Psoas muscle (tissue), 8 donors: Measurements from ENCODE around the gene IGF1R. TPM values are rescaled to one million over a fixed set of nuclear protein-coding genes. Genes with fewer than 3 reads are reported as not detected.

Experiments
- ATAC-seq, 4 donors: fragments of 200-7000 bp; cut with Tn5 transposase; one replicate each; pipeline ENCODE4 v1.9.1; 2020; ENCODE audit warnings: moderate library complexity in 3 of 4, mild to moderate bottlenecking in 2 of 4
- DNase-seq, 2 donors: peaks; one replicate each; pipeline ENCODE4 v3.0.0-alpha.2; 2020
- H3K27ac ChIP-seq: fragments of 200-600 bp; one replicate; pipeline ENCODE4 v1.8.0; 2022
- H3K27me3 ChIP-seq, 3 donors: fragments of 200-600 bp in 1 of 3; one replicate each; pipeline versions ENCODE4 v1.6.1 to v1.8.0; 2013 to 2022; ENCODE audit warnings: low read length in 2 of 3, mild to moderate bottlenecking in 2 of 3, moderate library complexity in 1 of 3; ENCODE audit not compliant: insufficient read depth in 3 of 3
- H3K36me3 ChIP-seq, 2 donors: fragments of 200-600 bp in 1 of 2; one replicate each; pipeline versions ENCODE4 v1.6.1 to v1.8.0; 2013 to 2022; ENCODE audit warnings: low read depth in 1 of 2, mild to moderate bottlenecking in 1 of 2, moderate library complexity in 1 of 2; ENCODE audit not compliant: insufficient read depth in 1 of 2
- H3K4me1 ChIP-seq: fragments of 200-600 bp; one replicate; pipeline ENCODE4 v1.8.0; 2022
- H3K4me3 ChIP-seq: fragments of 200-600 bp; one replicate; pipeline ENCODE4 v1.8.0; 2022; ENCODE audit warnings: mild to moderate bottlenecking
- H3K9me3 ChIP-seq: fragments of 200-600 bp; one replicate; pipeline ENCODE4 v1.8.0; 2022
- WGBS, 3 donors: extraction: QIAGEN DNeasy Blood & Tissue Kit; methylation state at CpG; one replicate each; pipeline versions ENCODE4 v1.1.6 to v1.1.7; 2013; 5-methylcytosine and 5-hydroxymethylcytosine counted together
- intact Hi-C, 2 donors: fragments of 100-400 bp; cut with DNase I; formaldehyde crosslinking; loops; one replicate each; pipeline versions ENCODE4 v1.11.0 to v1.14.2; 2022
- polyA plus RNA-seq, 3 donors: library from polyadenylated mRNA; stranded (reverse); fragments of 200-250 nt; gene quantifications; one replicate each; pipeline ENCODE4 v1.2.3, GENCODE V29; 2013
- total RNA-seq, 4 donors: library from RNA; stranded (reverse); fragmentation: NEBNext Ultra II Directional in 2 of 4; extraction: Animal tissue kit (Norgen Biotek cat#: 25700) in 2 of 4; gene quantifications; one replicate each; pipeline versions ENCODE4 v1.2.1 to v1.2.4, GENCODE V29; 2021 to 2023
- TF ChIP-seq, protein P1 (sequence below): fragments of 200-600 bp; IDR thresholded peaks from one replicate; pipeline ENCODE4 v1.8.0; 2022; ENCODE audit warnings: antibody characterized with exemption
- donor health status: healthy with polysubstance abuse.
- donor health status: DM: no; HTN: no; CAD: no; lungs with moderate emphysema.
- donor health status: Bipolar disorder and iron deficiency.
- donor health status: healthy.
- donor health status: DM: yes; HTN: yes; CAD: no.
- donor health status: DM: no; HTN: no; CAD: no.
- donor health status: DM: no; HTN: no; CAD: no.
- donor health status: DM: yes; HTN: yes; CAD: no.

The IGF1R gene
- total and polyA plus RNA-seq, 7 donors = 2.1 to 20.4 (median 12.0) TPM

DNA sequence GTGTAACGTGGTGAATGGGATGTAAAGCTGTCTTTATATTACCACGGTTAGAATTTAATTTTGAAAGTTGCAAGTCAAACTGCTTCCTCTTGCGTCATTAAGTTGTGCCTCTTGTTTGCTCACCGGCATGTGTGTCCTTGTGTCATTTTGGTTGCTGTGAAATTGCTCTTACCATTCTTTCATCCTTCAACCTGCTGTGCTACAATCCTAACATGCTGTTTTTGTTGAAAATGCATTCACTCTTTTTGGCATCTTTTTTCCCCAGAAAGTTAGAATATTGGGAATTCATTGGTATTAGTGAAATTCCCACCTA is 194.6 kb downstream of the IGF1R start:
- ATAC-seq (no peak), DNase-seq (no peak)
- H3K9me3 ChIP-seq = no peaks in the 10 kb centered on the region
- no peak overlapping the region for H3K4me3 ChIP-seq
- no peaks in the 10 kb centered on the region for H3K36me3 ChIP-seq
- TF ChIP-seq, protein P1, sequence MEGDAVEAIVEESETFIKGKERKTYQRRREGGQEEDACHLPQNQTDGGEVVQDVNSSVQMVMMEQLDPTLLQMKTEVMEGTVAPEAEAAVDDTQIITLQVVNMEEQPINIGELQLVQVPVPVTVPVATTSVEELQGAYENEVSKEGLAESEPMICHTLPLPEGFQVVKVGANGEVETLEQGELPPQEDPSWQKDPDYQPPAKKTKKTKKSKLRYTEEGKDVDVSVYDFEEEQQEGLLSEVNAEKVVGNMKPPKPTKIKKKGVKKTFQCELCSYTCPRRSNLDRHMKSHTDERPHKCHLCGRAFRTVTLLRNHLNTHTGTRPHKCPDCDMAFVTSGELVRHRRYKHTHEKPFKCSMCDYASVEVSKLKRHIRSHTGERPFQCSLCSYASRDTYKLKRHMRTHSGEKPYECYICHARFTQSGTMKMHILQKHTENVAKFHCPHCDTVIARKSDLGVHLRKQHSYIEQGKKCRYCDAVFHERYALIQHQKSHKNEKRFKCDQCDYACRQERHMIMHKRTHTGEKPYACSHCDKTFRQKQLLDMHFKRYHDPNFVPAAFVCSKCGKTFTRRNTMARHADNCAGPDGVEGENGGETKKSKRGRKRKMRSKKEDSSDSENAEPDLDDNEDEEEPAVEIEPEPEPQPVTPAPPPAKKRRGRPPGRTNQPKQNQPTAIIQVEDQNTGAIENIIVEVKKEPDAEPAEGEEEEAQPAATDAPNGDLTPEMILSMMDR = no peak
- intact Hi-C loops = loop anchor here in 1 of 2 donors (5.0 kb wide), 1 partner anchor 46 kb away; no protein-coding TSS in a partner anchor
- H3K27me3 ChIP-seq = no peaks in the 10 kb centered on the region
- peaks cover 17% of the 10 kb centered on the region for H3K4me1 ChIP-seq
- 82 to 88% (median 83%) methylated on average over 4 of the region's 4 CpGs for WGBS, 3 donors
- no peak overlapping the region for H3K27ac ChIP-seq

DNA sequence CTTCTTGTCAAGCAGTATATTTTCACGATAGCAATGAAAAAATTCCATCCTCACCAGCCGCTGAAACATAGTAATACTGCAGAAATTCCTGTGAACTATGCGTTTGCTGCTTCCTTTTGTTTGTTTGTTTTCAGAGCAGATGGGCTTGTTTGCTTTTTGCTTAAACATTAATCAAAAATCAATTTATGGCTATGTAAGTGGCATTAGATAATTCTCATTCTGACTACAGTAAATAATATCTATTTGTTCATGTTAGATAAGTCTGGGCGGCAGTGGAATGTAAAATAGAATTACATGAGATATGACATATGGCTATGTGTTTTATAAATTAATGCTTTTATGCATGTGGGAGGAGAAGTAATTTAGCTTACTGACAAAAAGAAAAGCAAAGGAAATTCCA is 195.5 kb downstream of the IGF1R start:
- TF ChIP-seq, protein P1 = no peak
- Histone ChIP-seq H3K27me3 (no peaks in the 10 kb centered on the region), H3K9me3 (no peaks in the 10 kb centered on the region), H3K36me3 (no peaks in the 10 kb centered on the region), H3K4me3 (no peak overlapping the region), H3K4me1 (peaks cover 11% of the 10 kb centered on the region), H3K27ac (no peak overlapping the region)
- ATAC-seq (no peak), DNase-seq (no peak)
- 92 to 95% (median 95%) methylated on average over 4 of the region's 4 CpGs for WGBS, 3 donors
- intact Hi-C loops = loop anchor here in 1 of 2 donors (5.0 kb wide), 1 partner anchor 47 kb away; no protein-coding TSS in a partner anchor

DNA sequence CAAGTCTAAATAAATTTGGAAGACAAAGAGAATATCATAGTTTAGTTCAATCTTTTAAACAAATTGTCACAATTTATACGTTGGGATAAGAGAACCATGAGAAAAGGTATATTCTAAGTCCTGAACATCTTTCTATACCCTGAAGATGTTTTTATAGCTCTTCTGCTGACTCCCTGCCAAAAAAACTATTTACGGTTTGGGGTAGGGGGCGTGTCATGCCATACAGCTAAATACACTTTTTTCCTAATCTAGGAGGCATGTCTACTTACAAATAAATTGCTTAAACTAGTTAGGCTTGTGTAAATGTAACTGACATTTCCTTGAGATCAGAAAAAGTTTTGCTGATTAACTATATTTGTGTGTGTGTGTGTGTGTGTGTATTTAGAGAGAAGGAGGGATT is 195.9 kb downstream of the IGF1R start:
- no peak for ATAC-seq
- intact Hi-C loops = loop anchor here in 1 of 2 donors (5.0 kb wide), 1 partner anchor 47 kb away; no protein-coding TSS in a partner anchor
- H3K4me1 ChIP-seq = peaks cover 6% of the 10 kb centered on the region

DNA sequence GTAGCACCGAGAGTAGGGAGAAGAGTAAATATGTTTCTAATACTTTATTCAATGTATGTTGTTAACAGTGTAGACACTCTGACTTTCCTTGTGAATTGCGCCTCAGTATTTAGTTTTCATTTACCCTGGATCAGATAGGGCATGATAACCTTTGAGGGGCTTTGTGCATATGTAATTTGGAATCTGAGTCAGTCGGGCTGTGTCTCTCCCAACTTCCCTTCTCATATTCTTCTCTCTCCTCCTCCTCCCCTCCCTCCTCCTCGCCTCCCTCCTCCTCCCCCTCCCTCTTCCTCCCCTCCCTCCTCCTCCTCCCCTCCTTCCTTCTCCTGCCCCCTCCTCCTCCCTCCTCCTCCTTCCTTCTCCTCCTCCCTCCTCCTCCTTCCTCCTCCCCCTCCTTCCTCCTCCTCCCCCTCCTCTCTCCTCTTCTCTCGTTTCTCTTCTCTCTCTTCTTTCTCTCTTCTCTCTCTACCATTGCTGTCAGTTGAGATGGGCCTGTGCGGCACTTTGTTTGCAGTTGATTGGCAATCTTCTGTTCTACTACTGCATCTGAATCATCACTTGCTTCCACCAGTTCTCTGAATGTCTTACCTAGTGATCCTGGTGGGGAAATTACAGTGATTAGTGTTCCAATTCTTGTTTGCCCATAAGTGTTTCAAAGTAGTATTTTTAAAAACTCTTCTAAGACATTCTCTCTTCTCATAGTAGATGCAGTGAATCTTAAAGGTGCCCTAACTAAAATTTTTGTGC is 197.0 kb downstream of the IGF1R start:
- DNase-seq (no peak), ATAC-seq (no peak)
- intact Hi-C loops = no loop called here
- TF ChIP-seq, protein P1 = no peak
- Histone ChIP-seq H3K27ac (no peak overlapping the region), H3K36me3 (no peaks in the 10 kb centered on the region), H3K27me3 (no peaks in the 10 kb centered on the region), H3K4me1 (peaks cover 9% of the 10 kb centered on the region), H3K9me3 (no peaks in the 10 kb centered on the region), H3K4me3 (no peak overlapping the region)
- WGBS, 3 donors = 56 to 66% (median 62%) methylated on average over 5 to 6 of the region's 6 CpGs

More for the DNA sequence above, 195.9 kb downstream of the IGF1R start:
- H3K27ac ChIP-seq = no peak overlapping the region
- H3K9me3 ChIP-seq = no peaks in the 10 kb centered on the region
- WGBS, 3 donors = 83 to 86% (median 83%) methylated on average over 3 of the region's 3 CpGs
- H3K27me3 ChIP-seq = no peaks in the 10 kb centered on the region
- H3K4me3 ChIP-seq = no peak overlapping the region
- TF ChIP-seq, protein P1 = no peak
- H3K36me3 ChIP-seq = no peaks in the 10 kb centered on the region
- DNase-seq = no peak
